HG03571 (cell line): ENCODE results near the gene FOXD4L6.
"Not testable (repeated sequence)": the region's sequence is repeated elsewhere in the genome, so short reads cannot be mapped to it uniquely, and the experiment has no call there.

Experiments
- ATAC-seq: cut with Tn5 transposase; IDR thresholded peaks from one replicate; pipeline ENCODE4 v1.9.1; 2021; ENCODE audit not compliant: unreplicated experiment

FOXD4L6 gene

DNA sequence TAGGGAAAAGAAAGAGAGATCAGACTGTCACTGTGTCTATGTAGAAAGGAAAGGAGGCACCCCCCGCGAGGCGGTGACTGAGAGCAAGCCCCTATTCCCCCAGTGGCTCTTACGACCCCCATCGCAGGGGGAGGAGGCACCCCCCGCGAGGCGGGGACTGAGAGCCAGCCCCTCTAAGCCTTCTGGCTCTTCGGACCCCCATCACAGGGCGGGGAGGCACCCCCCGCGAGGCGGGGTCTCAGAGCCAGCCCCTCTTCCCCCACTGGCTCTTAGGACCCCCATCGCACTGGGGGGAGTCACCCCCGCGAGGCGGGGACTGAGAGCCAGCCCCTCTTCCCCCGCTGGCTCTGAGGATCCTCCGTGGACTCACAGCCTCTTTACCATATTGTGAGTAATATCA lies 23.9 kb downstream of the FOXD4L6 start:
- not testable (repeated sequence) for ATAC-seq

DNA sequence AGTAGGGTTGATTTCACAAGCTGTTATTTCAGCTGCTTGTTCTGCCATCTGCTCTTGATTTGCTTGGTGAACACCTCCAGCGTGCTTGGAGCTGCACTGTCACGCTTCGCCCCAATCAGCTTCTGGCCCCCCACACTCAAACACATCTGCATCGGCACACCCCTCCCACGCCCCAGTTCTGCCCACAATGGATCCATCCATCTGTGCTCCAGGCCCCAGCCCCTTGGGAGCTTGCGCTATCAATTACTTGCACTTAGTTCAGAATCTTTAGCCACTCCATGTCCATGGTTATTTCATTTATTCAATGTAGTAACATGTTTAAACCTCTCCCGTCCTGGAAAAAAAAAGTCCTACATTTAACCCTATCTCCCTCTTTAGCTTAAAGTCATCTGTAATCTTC lies 28.0 kb downstream of the FOXD4L6 start:
- ATAC-seq: not testable (repeated sequence)

DNA sequence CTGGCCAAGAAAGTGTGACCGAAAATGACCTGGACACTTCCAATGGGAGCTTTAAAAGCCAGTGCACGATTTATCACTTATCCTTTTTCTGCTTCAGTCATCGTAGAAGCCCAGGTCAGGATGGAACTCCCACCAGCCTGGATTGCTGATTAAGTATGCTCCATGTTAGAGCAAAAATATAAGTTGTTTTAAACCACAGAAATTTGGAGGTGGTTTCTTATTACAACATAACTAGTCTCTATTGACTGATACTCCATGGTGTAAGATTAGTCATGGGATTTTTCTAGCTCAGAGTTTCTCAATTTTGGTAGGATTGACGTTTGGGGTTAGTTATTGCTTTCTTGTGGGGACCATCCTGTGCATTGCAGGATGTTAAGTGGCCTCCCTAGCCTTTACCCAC lies 29.7 kb downstream of the FOXD4L6 start:
- not testable (repeated sequence) for ATAC-seq

DNA sequence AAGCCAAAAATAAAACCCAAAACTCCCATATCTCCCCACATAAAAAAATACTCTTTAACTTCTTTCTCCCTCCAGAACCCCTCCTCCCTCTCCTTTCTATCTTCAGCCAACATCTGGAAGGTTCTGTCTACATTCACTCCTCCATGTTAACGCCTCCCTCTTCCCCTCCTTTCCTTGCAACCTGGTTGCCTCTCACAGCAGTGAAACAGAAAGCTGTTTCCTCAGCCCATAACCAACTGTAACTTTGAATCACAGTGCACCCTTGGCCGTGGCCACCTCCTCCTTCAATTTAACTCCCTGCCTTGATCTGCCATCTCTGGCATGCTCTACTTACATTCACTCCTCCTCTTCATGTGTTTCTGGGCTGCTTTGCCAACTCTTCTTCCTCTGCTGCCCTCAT lies 33.4 kb downstream of the FOXD4L6 start:
- ATAC-seq: not testable (repeated sequence)

DNA sequence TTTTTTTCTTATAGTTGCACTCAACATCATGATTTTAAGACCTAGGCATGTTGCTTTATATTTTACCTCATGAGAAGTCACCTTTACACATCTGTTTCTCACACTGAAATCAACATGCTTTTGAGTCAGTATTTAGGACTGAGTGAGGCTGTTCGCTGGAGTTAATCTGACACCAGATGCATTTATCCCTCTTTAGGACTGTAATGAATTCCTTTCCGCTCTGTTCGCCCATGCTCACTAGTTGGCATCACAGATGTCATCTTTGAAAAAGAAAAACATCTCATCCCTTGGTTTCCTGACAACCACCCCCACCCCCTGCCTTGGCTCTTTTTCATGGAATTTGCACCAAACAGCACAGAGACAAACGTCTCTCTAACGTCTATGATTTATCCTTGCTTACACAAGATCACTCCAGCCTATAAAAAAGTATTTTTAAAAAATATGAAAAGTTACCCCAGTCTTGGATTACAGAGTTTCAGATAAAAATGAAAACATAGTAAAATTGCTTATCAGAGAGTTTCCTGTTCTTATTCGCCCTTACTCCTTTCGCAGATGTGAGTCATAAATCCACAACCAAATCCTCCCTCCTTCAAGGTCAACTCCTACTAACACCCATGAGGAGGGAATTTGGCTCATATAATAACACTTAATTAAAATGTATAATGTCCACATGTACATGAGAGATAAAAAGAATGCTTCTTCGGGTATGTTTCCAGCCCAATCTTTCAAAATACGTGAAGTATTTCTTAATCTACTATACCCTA lies 34.3 kb downstream of the FOXD4L6 start:
- ATAC-seq: not testable (repeated sequence)

DNA sequence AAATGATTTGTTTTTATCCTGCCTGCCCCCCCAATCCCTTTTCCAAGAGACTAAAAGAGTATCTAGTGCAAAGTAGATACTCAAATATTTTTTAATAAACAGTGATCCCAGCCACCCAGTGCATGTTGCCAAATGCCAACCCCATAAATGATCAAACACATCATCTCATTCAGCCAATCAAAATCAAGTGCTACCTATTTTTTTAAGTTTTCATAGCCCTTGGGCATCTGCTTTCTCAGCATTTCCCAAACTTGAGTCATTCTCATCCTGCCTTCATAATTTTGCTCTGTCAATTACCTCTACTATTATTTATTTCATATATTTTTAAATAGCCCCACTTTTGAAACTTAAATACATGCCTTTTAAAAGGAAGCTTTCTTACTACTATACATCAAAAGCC lies 37.6 kb downstream of the FOXD4L6 start:
- ATAC-seq: not testable (repeated sequence)

DNA sequence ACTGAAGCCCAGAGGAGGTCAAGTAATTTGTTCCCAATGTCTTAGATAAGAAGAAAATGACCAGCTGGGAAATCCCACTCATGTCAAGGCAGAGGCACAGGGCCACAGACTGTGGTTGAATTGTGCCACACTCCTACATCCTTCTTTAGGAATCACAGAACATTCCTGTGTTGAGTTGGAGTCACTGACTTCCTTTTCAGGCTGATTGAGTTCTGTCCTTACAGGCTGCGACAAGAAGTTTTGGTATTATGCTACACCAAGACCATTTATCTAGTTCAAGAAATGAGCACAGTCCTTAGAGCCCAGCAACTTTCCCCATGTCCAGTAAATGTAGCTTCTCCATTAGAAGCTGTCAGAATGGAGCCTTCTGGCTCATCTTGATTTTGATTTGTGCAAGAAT lies 38.1 kb downstream of the FOXD4L6 start:
- not testable (repeated sequence) for ATAC-seq

DNA sequence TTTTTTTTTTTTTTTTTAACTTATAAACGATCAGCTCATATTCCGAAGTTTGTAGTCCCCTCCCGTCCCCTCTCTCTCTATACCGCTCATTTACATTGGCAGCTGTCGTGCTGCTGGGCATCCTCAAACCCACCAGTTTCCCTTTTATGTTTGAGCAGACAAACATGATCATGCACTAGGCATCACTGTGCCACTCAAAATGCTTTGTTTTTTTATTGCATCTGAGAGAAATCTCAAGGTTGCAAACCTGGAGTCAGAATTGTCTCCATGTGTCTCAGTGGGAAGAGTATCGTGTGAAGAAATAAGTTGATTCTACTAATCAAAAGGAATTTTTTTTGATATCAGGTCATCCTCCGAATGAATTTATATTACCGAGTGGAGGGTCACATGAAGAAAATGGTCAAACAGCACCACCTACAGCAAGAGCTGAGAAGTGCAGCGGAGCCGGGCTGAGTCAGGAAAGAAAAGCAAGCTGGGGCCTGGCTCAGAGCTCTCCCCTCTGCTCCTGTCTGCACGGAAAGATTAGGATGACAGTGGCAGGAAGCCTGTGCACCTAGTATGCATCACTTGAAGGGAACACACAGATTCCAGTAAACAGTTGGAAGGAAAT lies 39.9 kb downstream of the FOXD4L6 start:
- ATAC-seq: peak; percentile 71

DNA sequence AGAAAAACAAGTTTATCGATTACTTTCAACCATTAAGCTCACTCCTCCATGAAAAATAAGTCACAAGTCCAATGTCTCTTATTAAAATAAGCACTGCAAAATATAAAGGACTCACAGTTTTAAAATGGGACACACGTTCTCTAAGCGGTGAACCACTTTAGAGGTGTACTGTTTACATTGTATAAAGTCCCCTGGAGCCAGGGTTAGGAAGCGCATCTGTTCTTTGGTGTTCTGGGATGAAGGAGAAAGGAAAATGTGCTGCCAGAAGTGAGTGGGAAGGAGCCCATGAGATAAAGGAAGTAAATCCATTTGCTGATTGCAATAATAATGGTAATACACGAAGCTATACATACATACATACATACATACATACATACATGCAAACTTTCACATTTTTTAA lies 40.6 kb downstream of the FOXD4L6 start:
- not testable (repeated sequence) for ATAC-seq

DNA sequence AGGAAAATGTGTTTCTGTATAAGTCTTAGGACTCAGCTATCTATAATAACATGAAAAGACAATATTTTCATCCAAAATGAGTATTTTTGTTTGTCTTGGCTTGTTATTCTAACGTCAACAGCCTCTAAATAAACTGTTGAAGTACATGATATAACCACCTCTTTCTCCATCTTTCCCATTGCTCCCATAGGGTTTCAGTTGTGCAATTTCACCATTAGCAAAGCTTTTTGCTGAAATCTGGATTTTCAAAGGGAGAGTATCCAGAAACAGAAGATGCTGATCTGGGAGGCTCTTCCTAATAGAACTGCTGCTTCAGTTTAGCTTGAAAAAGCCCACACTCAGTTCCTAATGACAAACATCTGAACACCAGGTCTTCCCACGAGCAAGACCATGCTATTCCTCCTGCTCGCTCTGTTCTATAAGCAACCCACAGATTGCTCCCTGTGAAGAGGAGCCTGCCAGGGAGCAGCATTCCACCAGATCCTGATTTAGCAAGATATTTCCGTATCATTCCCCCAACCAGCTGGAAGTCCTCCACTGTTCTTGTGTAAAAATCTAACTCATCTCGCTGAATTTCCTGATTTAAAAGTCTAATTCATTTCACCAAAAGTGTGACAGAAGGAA lies 41.2 kb downstream of the FOXD4L6 start:
- not testable (repeated sequence) for ATAC-seq

DNA sequence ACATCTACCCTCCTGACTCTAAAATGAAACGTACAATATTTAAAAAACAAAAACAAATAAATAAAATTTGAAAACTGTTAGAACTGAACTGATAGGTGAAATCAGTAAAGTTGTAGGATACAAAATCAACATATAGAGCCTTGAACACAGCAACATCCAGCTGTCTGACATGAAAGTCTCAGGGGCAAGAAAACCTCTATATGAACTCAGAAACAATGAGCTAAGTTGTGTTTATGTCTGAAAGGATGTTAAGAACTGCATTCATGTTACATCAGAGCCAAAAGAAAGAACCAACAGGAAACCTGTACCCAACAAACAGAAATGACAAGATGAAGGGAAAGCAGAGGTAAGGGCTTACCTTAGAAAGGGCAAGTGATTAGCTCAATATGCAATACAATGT lies 41.8 kb downstream of the FOXD4L6 start:
- ATAC-seq: not testable (repeated sequence)

DNA sequence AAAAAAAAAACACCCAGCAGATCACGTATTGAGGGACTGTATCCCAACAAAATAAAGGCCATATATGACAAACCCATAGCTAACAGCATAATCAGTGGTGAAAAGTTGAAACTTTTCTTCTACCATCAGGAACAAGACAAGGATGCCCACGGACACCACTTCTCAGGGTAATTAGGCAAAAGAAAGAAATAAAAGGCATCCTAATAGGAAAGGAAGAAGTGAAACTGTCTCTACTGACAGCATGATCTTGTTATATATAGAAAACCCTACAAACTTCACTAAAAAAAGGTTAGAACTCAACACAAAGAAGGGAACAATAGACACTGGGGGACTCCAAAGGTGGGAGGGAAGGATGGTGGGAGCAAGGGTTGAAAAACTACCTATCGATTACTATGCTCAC lies 42.3 kb downstream of the FOXD4L6 start:
- not testable (repeated sequence) for ATAC-seq

DNA sequence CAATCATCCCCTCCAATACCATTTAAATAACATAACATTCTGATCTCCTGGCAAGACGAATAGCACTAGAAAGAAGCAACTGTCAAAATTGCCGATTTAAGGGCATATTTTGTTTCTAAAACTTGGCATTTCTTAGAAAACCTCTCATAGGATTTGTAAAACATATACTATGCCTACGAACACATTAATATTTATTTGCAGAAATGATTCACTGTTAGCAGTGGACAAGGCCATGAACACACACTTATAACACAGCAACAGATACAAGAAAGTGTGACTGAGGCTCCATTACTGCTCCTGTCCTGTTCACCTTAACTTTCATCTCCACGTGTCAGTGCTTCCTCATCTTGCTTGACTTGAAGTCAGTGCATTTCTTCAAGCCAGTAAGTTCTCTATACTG lies 46.1 kb downstream of the FOXD4L6 start:
- ATAC-seq: not testable (repeated sequence)

DNA sequence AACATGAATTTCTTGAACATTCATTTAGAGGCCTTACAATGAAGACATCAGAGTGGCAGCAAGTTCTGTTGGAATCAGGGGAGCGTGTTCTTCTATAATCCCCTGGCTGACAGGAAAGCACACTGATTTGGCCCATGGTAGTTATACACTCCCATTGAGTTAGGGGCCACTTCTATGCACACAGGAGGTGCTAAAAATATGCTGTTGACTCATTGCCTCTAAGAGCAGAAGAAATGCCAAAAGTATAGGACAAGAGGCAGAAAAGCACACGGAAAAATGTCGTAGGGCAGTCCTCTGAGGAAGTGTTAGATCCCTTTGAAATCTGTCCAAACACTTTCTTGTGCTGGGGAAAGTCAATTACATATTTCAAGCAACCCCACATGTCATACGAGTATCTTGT lies 49.0 kb downstream of the FOXD4L6 start:
- not testable (repeated sequence) for ATAC-seq

DNA sequence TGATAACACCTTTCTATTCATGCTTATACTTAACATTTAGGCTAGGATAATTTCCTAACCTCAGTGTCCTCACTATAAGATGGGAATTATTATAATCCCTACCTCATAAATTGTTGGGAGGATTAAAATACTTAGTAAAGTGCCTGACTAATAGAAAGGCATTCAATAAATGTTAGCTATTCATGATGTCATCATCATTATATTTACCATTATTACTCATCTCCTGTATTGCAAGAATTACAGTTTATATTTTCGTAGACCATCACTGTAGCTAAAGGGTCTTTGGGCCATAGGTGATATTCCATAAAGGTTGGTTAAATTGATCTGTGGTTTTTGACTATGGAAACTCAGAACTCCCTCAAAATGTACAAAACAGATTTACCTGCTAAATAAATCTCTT lies 50.9 kb downstream of the FOXD4L6 start:
- ATAC-seq: not testable (repeated sequence)
